ENCODE data around the gene WDR18. TPM values are rescaled to one million over a fixed set of nuclear protein-coding genes. Genes with fewer than 3 reads are reported as not detected.
"Not testable (repeated sequence)": the region's sequence is repeated elsewhere in the genome, so short reads cannot be mapped to it uniquely, and the experiment has no call there.

WDR18 gene
- polyA plus RNA-seq, 10 donors, result 17.6 to 43.3 (median 24.5) TPM

DNA sequence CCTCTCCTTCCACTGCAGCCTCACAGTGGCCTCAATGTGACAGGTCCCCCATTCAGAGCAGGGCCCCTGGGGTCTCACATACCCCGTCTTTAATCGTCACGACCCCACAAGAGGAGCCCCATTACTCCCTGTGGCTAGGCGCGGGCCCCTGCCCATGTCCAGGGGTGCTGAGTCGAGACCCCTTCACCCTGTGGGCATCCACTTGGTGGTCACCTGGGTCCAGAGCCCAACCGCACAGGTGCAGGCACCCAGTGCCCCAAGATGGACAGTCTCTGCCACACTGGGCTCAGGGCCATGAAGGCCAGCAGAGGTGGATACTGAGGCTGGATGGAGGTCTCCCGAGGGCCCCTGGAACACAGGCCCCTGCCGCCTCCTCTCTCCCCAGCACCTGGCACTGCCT, 33.8 kb downstream of the WDR18 start:
- DNase-seq, result no peak

DNA sequence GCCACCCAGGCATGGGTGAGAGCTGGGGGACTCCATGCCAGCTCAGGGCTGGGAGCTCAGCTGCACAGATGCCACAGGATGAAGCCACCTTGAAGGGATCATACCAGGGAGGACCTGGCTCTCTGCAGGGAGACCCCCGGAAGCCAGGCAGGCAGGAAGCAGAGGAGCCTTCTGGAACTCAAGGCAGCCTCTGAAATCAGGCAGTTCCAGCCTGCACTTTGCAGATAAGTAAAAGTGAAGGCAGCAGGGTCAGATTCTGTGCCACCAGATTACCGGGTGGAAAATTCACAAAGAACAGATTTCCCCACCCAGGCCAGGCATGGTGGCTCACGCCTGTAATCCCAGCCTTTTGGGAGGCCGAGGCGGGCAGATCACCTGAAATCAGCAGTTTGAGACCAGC, 34.2 kb downstream of the WDR18 start:
- no peak for DNase-seq

DNA sequence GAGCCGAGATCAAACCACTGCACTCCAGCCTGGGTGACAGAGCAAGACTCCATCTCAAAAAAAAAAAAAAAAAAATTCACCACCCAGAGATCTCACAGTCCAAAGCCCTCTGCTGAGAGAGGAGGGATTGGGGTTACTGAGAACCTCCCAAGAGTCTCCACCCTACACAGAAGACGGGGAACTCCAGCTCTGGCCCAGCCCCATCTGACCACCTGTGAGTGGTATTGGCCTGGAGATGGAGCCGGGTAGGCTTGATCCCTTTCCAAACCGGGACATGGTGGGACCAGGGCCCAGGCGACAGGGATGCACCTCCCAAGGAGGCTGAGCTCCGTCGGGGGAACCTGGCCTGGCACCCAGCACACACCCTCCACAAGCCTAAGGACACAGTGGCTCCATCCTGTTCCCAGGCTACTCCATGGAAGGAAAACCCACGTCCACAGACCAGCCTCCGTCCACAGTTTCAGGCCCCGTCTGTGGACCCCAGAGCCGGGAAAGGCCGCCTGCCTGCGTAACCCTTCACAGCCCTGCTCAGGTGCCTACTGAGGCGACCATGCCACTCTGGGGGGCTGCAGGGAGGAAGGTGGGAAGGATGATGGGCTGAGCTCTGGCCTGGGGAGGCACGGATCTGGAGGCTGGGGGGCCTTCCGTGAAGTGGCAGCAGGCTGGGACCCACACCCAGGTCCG, 34.9 kb downstream of the WDR18 start:
- no peak for DNase-seq

DNA sequence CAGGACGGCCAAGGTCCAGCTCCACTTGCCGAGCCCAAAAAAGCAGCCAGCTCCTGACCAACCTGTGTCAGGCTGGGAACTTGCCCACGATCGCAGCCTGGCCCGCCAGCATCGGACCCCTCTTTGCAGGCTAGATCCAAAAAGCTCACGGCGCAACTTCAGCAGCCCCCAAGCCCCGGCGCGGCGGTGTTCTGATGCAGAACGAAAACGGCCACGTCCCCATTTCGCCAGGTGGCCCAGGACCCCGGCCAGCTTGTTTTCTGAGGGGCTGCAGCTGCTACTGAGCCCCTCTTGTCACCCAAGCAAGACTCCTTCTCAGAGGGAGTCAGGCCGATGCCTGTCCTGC, 35.4 kb downstream of the WDR18 start:
- no peak for DNase-seq

DNA sequence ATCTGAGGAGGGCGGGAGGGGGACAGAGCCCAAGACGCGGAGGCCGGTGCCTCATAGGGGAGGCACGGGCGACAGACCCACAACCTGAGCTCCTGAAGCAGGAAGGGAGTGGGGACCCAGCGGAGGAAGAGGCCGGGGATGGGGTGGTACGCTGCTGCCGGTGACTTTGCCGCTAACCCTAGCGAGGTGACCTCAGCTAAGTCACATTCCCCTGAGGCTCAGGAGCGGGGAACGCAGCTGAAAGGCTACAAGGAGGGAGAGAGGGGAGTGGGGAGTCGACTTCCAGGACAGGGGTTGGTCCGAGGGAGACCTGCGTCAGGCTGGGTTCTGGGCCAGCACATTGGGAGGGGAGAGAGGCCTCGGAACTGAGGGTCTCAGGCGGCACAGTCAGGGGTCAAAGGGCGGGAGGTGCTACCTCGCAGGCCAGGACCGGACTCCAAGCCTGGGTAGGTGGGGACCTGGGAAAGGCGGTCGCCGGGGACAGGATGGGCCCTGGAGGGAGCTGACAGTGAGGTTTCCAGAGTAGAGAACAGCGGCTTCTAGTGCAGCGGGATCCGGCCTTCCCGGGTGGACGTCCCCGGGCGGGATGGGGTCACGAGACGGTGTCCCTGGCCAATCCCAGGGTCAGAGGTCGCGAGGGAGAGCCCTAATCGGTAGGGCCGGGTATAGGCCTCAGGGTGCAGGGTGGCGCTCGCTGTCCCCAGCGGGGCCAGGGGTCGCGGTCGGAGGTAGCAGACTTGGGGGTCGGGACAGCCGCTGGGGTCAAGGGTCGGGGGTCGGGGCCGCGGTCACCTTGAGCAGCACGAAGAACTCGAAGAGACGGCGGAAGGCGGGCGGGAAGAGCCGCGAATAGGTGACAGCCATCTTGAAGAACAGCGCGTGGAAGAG, 36.1 kb downstream of the WDR18 start:
- no peak for DNase-seq

DNA sequence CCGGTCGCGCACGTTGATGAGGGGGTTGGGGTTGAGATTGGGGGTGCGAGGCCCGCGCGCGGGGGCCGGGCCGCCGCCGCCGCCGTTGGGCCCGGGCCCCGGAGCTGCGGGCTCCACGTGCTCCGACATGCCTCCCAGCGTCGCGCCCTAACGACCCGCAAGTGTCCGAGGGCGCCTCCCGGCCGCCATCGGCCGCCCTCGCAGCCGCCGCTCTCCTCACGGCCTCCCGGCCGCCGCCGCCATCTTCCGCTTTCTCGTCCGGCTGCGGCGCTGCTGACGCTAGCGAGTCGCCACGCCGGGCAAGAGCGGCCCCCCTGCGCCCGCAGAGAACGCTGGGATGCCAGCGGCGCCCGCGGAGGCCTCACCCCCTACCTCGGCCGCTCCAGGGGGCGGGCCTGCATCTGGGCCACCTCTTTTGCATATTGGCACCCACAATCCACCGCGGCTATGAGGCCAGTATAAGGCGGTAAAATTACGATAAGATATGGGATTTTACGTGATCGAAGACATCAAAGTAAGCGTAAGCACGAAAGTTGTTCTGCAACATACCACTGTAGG, 36.8 kb downstream of the WDR18 start, which contains the start of gene TMEM259:
Gene TMEM259 (minus strand): TSS at position 256 of the 558 bp plus-strand sequence. CDS start 127 bp downstream, at position 129.
- peak; percentile 98 to 99 (median 98) for DNase-seq

DNA sequence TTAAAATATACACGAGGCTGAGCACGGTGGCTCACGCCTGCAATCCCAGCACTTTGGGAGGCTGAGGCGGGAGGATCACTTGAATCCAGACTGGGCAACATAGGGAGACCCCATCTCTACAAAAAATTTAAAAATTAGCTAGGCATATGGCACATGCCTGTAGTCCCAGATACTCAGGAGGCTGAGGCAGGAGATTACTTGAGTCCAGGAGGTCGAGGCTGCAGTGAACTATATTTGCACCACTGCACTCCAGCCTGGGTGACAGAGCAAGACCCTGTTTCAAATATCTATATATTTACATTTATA, 39.7 kb downstream of the WDR18 start:
- not testable (repeated sequence) for DNase-seq

DNA sequence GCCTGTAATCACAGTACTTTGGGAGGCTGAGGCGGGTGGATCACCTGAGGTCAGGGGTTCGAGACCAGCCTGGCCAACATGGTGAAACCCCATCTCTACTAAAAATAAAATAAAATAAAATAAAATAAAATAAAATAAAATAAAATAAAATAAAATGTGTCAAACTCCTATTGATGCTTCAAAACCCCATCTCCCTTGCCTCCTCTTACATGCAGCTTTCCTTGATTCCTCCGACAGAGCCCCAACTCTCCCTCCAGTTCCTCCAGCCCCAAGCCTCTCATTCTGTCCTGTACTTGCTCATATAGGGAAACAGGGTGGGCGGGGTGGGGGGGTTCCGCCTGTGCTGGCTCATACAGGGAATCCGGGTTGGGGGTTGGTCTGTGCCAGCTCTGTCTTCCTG, 40.9 kb downstream of the WDR18 start:
- not testable (repeated sequence) for DNase-seq

DNA sequence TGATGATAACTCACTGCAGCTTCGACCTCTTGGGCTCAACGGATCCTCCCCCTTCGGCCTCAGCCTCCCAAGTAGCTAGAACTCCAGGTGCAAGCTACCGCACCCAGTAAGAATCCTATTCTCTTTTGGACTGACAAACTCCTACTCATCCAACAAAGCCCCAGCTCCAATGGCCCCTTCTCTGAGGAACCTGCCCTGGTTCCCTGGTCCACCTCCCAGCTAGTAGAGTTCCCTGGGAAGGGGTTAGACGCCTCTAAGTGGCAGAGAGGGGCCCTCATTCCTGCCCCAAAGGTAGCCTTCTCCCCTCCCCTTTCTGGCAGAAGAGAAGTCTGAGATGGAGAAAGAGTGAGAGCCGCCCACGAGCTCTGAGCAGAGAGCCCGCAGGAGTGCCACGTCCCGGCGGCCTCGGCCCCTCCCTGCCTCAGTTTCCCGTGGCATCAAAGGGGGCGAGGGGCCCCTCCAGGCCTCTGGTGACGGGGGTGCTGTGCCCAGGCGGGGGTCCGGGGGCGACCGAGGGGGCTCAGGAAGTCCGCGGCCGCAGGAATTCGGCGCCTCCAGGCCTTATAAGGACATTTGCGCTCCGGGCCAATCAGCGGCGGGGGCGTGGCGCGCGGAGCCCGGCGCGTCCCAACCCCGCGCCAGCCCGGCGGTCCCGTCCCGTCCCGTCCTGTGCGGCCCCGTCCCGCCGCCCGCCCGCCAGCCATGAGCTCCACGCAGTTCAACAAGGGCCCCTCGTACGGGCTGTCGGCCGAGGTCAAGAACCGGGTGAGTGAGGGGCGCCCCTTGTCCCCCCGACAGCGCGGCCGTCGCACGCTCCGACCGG, 42.0 kb downstream of the WDR18 start, which contains the start of gene CNN2:
Gene CNN2 (plus strand): TSS at position 649 of the 823 bp plus-strand sequence. CDS start 54 bp downstream, at position 703.
- peak; percentile 79 to 93 (median 84) for DNase-seq

DNA sequence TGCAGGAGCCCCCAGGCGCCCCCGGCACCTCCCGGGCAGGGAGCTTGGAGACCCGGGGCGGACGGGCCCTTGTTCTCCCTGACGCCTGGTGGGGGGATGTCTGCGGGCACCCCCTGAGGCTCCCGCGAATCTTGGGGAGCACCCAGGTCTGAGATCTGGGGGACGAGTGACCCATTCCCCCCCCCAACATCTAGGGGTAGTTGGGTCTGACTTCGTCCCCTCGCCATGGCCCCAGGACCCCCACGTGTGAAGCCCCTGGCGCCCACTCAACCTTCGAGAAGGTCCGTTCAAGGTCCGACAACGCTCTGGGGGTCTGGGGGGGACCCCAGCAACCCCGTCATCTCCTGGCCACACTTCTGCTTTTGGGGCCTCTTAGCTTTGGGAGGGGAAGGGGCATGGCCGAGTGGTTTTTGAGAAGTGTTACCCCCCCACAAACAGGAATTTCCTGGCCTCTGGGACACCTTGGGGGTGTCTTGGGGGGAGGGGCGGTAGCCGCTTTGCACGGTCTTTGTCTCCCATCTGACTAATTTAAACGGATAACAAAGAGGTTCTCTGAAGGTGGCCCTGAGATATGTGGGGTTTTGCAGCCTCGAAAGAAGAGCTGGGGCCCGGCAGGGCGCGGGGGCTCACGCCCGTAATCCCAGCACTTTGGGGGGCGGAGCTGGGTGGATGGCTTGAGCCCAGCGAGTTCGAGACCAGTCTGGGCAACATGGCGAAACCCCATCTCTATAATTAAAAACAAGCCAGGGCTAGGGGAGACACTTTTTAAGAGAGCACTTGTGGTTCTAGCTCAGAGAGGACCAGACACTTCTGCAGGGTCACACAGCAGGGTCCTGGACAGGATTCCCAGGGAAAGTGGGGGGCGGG, 42.9 kb downstream of the WDR18 start:
- peak in 1 of 3 donors; percentile 57 for DNase-seq

DNA sequence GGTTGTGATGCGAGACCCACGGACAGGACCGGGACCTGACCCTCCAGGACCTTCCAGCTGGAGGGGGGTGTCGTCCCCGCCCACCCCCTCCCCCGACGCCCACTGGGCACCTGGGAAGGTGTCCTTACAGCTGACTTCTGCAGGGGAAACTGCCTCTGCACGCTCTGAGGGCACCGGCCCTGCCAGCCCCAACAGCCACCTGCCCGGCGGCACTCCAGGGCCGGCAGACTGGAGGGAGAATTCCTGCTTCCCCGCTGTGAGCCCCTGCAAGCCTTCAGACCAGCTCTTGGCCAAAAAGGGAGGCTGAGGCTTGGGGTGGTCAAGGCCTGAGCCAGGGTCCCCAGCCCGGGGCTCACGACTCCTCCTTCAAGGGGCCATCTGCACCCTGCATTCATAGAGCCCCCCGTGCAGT, 43.5 kb downstream of the WDR18 start:
- DNase-seq, result no peak

DNA sequence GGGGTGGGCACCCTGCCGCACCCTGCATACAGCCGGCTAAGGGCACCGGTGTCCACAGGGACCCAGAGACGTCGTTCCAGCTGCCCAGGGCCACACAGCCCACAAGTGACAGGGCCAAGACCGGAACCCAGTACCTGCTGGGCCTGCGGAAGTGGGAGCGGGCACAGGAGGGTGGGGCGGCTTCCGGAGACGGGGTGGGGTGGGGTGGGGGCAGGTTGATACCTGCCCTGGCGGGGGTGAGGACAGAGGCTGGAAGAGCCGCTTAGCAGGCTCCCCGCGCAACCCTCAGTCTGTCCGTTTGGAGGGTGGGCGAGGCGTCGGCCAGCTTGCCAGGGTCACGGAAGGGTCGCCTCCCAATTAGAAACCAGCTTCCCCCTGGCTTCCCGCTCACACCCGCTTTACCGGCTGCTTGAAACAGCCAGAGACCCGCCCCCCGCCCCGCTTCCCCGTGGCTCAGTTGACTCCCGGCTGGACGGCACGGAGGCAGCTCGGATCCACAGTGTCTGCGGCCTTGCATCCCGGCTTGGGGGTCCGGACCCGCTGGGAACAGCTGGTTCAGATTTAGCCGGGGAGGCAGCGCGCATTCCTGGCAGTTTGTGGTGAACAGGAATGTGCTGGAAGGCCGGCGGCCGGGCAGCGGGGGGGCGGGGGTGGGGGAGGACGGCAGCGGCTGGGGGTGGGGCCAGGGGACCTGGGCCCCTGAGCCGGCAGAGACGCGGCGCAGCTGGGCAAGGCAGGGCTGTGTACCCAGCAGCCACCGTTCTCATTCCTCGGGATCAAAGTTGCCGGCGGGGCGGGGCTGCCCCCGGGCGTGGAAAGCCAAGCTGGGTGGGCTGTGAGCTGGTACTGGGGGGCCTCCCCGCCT, 44.1 kb downstream of the WDR18 start:
- peak; percentile 78 to 95 (median 87) for DNase-seq

DNA sequence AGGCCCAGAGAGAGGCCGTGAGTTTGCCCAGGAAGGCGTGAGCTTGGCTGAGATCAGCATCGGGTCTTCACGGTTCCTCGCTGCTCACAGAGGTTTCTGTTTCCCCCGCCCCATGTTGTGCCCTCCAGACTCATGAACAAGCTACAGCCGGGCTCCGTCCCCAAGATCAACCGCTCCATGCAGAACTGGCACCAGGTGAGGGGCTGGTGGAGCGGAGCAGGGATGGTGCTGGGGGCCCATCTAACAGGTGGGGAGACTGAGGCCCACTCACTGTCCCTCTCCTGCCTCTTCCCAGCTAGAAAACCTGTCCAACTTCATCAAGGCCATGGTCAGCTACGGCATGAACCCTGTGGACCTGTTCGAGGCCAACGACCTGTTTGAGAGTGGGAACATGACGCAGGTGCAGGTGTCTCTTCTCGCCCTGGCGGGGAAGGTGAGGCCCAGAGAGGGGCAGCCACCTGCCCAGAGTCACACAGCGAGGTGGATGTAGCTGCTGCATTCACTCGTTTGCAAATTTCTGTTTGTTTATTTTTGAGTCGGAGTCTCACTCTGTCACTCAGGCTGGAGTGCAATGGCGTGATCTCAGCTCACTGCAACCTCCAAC, 48.2 kb downstream of the WDR18 start:
- no peak for DNase-seq

DNA sequence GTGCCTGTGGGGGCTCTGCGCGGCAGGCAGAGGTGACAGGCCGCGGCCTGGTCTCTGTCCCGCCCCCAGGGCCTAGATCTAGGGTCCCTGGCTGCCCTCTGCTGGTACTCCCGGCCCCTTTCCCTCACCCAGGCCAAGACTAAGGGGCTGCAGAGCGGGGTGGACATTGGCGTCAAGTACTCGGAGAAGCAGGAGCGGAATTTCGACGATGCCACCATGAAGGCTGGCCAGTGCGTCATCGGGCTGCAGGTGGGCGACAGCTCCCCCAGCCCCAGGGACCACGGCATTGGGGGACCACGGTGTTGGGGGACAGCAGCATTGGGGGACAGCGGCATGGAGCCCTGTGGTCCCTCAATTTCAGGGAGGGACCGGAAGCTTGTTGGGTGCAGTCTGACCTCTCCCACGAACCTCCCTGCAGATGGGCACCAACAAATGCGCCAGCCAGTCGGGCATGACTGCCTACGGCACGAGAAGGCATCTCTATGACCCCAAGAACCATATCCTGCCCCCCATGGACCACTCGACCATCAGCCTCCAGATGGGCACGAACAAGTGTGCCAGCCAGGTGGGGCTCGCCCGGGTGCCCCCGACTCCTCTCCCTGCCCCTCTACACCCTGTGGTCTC, 52.0 kb downstream of the WDR18 start:
- no peak for DNase-seq

DNA sequence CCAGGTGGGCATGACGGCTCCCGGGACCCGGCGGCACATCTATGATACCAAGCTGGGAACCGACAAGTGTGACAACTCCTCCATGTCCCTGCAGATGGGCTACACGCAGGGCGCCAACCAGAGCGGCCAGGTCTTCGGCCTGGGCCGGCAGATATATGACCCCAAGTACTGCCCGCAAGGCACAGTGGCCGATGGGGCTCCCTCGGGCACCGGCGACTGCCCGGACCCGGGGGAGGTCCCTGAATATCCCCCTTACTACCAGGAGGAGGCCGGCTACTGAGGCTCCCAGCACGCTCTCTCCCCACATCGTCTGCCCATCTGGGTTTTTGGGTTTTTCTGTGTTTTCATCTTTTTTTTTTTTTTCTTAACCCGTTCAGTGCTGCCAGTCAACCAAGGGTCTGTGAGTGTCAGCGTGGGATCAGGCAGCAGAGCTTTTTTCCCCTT, 53.5 kb downstream of the WDR18 start:
- DNase-seq, result no peak

DNA sequence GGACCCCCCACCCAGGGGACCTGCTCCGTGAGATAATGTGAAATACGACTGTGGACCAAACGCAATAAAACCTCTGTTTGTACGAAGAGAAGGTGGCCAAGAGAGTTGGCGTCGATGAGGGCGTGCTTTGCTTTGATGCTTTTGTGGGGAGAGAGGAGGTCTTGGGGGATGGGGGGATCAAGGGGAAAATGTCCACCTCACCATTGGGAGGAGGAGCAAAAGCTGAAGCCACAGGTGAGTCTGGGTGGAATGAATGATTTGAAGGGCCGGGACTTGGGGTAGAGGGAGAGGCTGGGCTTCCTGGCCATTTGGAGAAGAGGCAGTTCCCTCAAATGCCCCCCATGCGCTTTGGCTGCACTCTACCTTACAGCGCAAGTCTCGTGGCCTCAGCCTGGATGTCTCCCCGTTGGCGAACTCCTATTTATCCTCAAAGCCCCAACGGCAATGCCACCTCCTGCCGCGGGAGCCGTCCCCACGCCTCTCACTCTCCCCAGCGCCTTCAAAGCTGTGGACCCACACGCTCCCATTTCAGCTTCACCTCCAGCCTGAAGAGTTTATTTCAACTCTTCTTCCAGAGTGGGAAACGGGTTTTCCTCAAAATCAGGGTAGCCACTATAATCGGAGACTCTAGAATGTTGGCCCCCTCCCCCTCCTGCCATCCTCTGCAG, 55.0 kb downstream of the WDR18 start:
- no peak for DNase-seq

DNA sequence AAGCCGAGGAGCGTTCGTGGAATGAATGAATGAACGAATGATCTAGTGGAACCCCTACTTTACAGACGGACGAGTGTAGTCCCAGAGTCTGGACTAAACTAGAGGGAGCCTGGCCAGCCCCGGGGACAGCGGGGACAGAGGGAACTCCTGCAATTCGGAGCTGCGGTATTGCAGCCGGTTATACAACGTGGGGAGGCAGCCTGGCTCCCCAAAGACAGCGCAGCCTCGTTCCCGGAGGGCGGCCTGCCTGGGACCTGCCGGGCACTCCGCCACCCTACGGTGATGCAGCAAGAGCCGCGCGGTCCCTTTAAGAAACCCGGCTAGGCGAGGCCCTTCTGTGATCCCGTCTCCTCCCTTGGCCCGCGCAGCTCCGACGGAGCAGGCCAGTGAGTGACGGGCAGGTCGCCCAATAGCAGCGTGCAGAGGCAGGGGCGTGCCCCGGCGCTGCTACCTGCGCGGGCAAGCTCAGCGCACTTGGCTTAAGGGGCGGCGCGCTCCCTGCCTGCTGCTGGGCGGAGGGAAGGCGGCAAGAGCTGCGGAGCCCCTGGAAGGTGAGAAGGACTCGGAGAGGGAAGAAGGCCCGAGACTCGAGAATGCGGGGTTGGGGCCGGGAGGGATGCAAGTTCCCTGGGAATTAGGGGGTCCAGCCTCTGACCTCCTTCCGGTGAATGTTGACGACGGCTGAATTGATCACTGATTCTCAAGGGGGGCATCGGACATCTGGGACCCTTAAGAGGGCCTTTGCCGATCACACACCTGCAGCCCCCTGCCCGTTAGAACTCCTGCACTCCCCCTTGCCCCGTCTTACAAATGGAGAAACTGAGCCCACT, 55.7 kb downstream of the WDR18 start, which contains the start of gene ABCA7:
Gene ABCA7 (plus strand): TSS at position 462 of the 830 bp plus-strand sequence. CDS start 1,255 bp downstream, outside the sequence.
- DNase-seq, result peak; percentile 96 to 97 (median 96)
